ENCODE data around the gene C9orf78. TPM values are rescaled to one million over a fixed set of nuclear protein-coding genes. Genes with fewer than 3 reads are reported as not detected.
A peak's percentile ranks its signal among the peaks of the same experiment; 100 is the strongest.

C9orf78 gene
- total and polyA plus RNA-seq, 9 of the 15 experiments (the other 6 are each of a cell fraction or from before 2014, with no cell fraction given) = 94.6 to 266 (median 202) TPM

GRCh38 chr9:129835128-129835859, at the start of gene C9orf78, which contains the start of gene USP20 (continued):
- peak; percentile 97 for TF ChIP-seq ZBTB12 (CRISPR knock-in tag; IDR thresholded peaks at IDR 0.05)
- TF ChIP-seq, protein P1, sequence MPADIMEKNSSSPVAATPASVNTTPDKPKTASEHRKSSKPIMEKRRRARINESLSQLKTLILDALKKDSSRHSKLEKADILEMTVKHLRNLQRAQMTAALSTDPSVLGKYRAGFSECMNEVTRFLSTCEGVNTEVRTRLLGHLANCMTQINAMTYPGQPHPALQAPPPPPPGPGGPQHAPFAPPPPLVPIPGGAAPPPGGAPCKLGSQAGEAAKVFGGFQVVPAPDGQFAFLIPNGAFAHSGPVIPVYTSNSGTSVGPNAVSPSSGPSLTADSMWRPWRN (IDR thresholded peaks at IDR 0.05; ENCODE audit: low read depth) = no peak
- TF ChIP-seq RBFOX2 (IDR thresholded peaks at IDR 0.05; ENCODE audit: low read depth, low read length) = peak; percentile 95
- TF ChIP-seq ETS1 (conservative IDR thresholded peaks at IDR 0.05; ENCODE audit: control insufficient read depth, low read depth, low read length) = peak; percentile 97
- no peak for TF ChIP-seq AFF1 (IDR thresholded peaks at IDR 0.05; ENCODE audit: low read depth in 1 of 2, partially characterized antibody in 2 of 2)
- no peak for TF ChIP-seq SETDB1 (IDR thresholded peaks at IDR 0.05; ENCODE audit: low read length)
- no peak for TF ChIP-seq DDX20 (tag; IDR thresholded peaks at IDR 0.05; ENCODE audit: low read depth)
- no peak for TF ChIP-seq ADNP (tag; IDR thresholded peaks at IDR 0.05)
- TF ChIP-seq, protein P2, sequence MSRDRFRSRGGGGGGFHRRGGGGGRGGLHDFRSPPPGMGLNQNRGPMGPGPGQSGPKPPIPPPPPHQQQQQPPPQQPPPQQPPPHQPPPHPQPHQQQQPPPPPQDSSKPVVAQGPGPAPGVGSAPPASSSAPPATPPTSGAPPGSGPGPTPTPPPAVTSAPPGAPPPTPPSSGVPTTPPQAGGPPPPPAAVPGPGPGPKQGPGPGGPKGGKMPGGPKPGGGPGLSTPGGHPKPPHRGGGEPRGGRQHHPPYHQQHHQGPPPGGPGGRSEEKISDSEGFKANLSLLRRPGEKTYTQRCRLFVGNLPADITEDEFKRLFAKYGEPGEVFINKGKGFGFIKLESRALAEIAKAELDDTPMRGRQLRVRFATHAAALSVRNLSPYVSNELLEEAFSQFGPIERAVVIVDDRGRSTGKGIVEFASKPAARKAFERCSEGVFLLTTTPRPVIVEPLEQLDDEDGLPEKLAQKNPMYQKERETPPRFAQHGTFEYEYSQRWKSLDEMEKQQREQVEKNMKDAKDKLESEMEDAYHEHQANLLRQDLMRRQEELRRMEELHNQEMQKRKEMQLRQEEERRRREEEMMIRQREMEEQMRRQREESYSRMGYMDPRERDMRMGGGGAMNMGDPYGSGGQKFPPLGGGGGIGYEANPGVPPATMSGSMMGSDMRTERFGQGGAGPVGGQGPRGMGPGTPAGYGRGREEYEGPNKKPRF (IDR thresholded peaks at IDR 0.05; ENCODE audit: low read depth, low read length) = no peak
- TF ChIP-seq CBX1 (IDR thresholded peaks at IDR 0.05; ENCODE audit: low read depth) = no peak
- peak; percentile 90; the same call in 1 of the 2 replicates for TF ChIP-seq ELF4 (CRISPR knock-in tag; IDR thresholded peaks at IDR 0.05)
- no peak for TF ChIP-seq TRIM25 (IDR thresholded peaks at IDR 0.05; ENCODE audit: borderline replicate concordance)
- no peak for TF ChIP-seq ZFPM2 (CRISPR knock-in tag; IDR thresholded peaks at IDR 0.05)
- TF ChIP-seq CHD4 (IDR thresholded peaks at IDR 0.05; ENCODE audit: insufficient read depth, insufficient replicate concordance, low read depth, low read length, poor library complexity, severe bottlenecking) = no peak
- TF ChIP-seq NR2F6 (CRISPR knock-in tag; IDR thresholded peaks at IDR 0.05) = no peak; the same call in 1 of the 2 replicates
